Astrocyte (in vitro differentiated cells and primary cell): ENCODE data around the gene MOGAT3. TPM values are rescaled to one million over a fixed set of nuclear protein-coding genes. Genes with fewer than 3 reads are reported as not detected.

Experiments used
- DNase-seq: peaks from one replicate; pipeline ENCODE4 v3.0.0-alpha.2; 2010; ENCODE audit warnings: low read depth
- FAIRE-seq: peaks from 2 replicates; lab custom pipeline; 2011; peaks lifted over from hg19 to GRCh38; lab: Jason Lieb, UNC
- H2AFZ ChIP-seq: 2 replicates; pipeline ENCODE4 v1.6.0; 2012; ENCODE audit warnings: low read depth, low read length, inconsistent platforms
- H3K27ac ChIP-seq: 2 replicates; pipeline ENCODE4 v1.5.1; 2011; ENCODE audit warnings: low read depth, low read length, inconsistent platforms
- H3K27me3 ChIP-seq: 2 replicates; pipeline ENCODE4 v1.6.0; 2011; ENCODE audit warnings: low read length, inconsistent platforms; ENCODE audit not compliant: insufficient read depth
- H3K36me3 ChIP-seq: 2 replicates; pipeline ENCODE4 v1.5.1; 2011; ENCODE audit warnings: low read length, inconsistent platforms; ENCODE audit not compliant: insufficient read depth
- H3K4me1 ChIP-seq: 2 replicates; pipeline ENCODE4 v1.5.1; 2011; ENCODE audit warnings: low read length, inconsistent platforms; ENCODE audit not compliant: insufficient read depth
- H3K4me2 ChIP-seq: 2 replicates; pipeline ENCODE4 v1.6.0; 2012; ENCODE audit warnings: low read length, inconsistent platforms
- H3K4me3 ChIP-seq: 2 replicates; pipeline ENCODE4 v1.5.1; 2011; ENCODE audit warnings: low read depth, mild to moderate bottlenecking, low read length, inconsistent platforms; ENCODE audit not compliant: insufficient read depth
- H3K79me2 ChIP-seq: 2 replicates; pipeline ENCODE4 v1.6.0; 2012; ENCODE audit warnings: mild to moderate bottlenecking, low read length, inconsistent platforms; ENCODE audit not compliant: insufficient read depth
- H3K9ac ChIP-seq: 2 replicates; pipeline ENCODE4 v1.6.0; 2012; ENCODE audit warnings: mild to moderate bottlenecking, low read length, inconsistent platforms
- H3K9me3 ChIP-seq: 2 replicates; pipeline ENCODE4 v1.5.1; 2012; ENCODE audit warnings: low read depth, mild to moderate bottlenecking, low read length, inconsistent platforms; ENCODE audit not compliant: insufficient read depth
- H4K20me1 ChIP-seq: 2 replicates; pipeline ENCODE4 v1.6.0; 2012; ENCODE audit warnings: low read length, inconsistent platforms; ENCODE audit not compliant: insufficient read depth
- H3K27ac Mint-ChIP-seq: one replicate; pipeline ENCODE4 v1.8.0; 2021; ENCODE audit warnings: mild to moderate bottlenecking, mixed read lengths; ENCODE audit not compliant: unreplicated experiment
- H3K27me3 Mint-ChIP-seq: one replicate; pipeline ENCODE4 v1.8.0; 2021; ENCODE audit warnings: low read depth, mixed read lengths; ENCODE audit not compliant: unreplicated experiment
- H3K36me3 Mint-ChIP-seq: one replicate; pipeline ENCODE4 v1.8.0; 2021; ENCODE audit warnings: low read depth, mixed read lengths; ENCODE audit not compliant: unreplicated experiment
- H3K4me1 Mint-ChIP-seq: one replicate; pipeline ENCODE4 v1.8.0; 2021; ENCODE audit warnings: low read depth, mixed read lengths; ENCODE audit not compliant: unreplicated experiment
- H3K4me3 Mint-ChIP-seq: one replicate; pipeline ENCODE4 v1.8.0; 2021; ENCODE audit warnings: mild to moderate bottlenecking, moderate library complexity, mixed read lengths; ENCODE audit not compliant: unreplicated experiment
- H3K9me3 Mint-ChIP-seq: one replicate; pipeline ENCODE4 v1.8.0; 2021; ENCODE audit warnings: mild to moderate bottlenecking, mixed read lengths; ENCODE audit not compliant: unreplicated experiment
- CTCF ChIP-seq: IDR thresholded peaks from 2 replicates; pipeline ENCODE4 v1.5.1; 2011; ENCODE audit warnings: low read depth, mild to moderate bottlenecking, inconsistent platforms, low read length, moderate library complexity; ENCODE audit not compliant: insufficient read depth
- EZH2 ChIP-seq: IDR thresholded peaks from 2 replicates; pipeline ENCODE4 v1.6.1; 2012; ENCODE audit warnings: mild to moderate bottlenecking, low read length, inconsistent platforms; ENCODE audit not compliant: insufficient read depth
- total RNA-seq: library from RNA; stranded (reverse); gene quantifications from 2 replicates; pipeline ENCODE4 v1.2.1, GENCODE V29; 2021

The MOGAT3 gene
- total RNA-seq, 1 donor from 2014 or later: not detected

DNA sequence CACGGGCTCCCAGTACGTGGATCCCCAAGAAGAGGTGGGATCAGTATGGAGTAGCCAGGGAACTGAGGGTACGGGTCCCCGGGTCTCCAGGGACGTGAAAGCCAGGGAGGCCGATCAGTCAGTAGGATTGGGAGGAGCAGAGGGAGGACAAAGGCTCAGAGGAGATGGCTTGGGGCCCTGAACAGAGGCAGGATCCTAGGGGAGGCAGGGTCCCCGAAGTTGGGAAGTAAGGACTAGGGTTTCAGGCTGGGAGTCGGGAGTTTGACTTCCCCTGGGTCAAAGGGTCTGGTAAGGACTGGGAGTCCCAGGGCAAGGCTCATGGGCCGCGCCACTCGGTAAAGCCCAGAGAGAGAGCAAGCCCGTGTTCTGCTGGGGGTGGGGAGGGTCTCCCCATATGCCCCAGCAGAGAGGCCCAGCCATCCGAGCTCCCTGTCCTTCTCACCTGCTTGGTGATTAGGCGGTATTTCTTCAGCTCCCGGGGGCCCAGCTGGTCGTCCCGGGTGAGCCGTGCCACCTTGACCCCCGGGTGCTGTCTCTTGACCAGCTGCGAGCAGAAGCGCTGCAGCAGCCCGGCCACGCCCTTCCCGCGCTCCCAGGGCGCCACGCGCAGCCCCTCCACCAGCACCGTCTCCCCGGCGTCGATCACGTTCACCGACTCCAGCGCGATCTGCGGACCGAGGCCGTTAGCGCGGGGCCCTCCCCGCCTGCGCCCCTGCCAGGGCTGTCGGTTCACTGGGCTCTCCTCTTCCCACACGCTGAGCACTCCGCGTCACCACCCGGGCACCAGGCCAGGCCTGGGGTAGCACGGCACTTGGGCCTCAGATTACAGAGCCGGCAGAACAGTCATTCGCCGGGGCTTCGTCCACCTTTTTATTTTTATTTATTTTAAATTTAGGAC is 27.7 kb downstream of the MOGAT3 start:
- H3K27me3 Mint-ChIP-seq: peaks cover 69% of the 10 kb centered on the region
- Histone ChIP-seq H3K4me3 (no peak overlapping the region), H3K4me2 (peak overlapping the region; percentile 75), H3K36me3 (no peaks in the 10 kb centered on the region), H4K20me1 (peaks cover 10% of the 10 kb centered on the region), H3K79me2 (no peaks in the 10 kb centered on the region), H2AFZ (peak overlapping the region; percentile 58), H3K4me1 (peaks cover 40% of the 10 kb centered on the region), H3K27ac (no peak overlapping the region), H3K9ac (no peak overlapping the region), H3K27me3 (peaks cover 75% of the 10 kb centered on the region), H3K9me3 (peaks cover 6% of the 10 kb centered on the region)
- peaks cover 28% of the 10 kb centered on the region for H3K4me1 Mint-ChIP-seq
- H3K9me3 Mint-ChIP-seq: peaks cover 11% of the 10 kb centered on the region
- H3K4me3 Mint-ChIP-seq: no peak overlapping the region
- H3K27ac Mint-ChIP-seq: no peak overlapping the region
- no peak for DNase-seq
- no peak for FAIRE-seq
- no peak for TF ChIP-seq EZH2
- no peak for TF ChIP-seq CTCF
- no peaks in the 10 kb centered on the region for H3K36me3 Mint-ChIP-seq

GRCh38 chr7:101172005-101172853 is 28.6 kb downstream of the MOGAT3 start:
- Histone ChIP-seq H3K9ac (no peak overlapping the region), H3K4me3 (no peak overlapping the region), H3K79me2 (no peaks in the 10 kb centered on the region), H3K27ac (no peak overlapping the region), H3K27me3 (peaks cover 67% of the 10 kb centered on the region), H3K9me3 (peaks cover 6% of the 10 kb centered on the region), H3K4me2 (peak overlapping the region; percentile 75), H3K36me3 (no peaks in the 10 kb centered on the region), H4K20me1 (peaks cover 10% of the 10 kb centered on the region), H3K4me1 (peaks cover 49% of the 10 kb centered on the region), H2AFZ (no peak overlapping the region)
- H3K27ac Mint-ChIP-seq: no peak overlapping the region
- no peaks in the 10 kb centered on the region for H3K36me3 Mint-ChIP-seq
- H3K27me3 Mint-ChIP-seq: peaks cover 60% of the 10 kb centered on the region
- no peak for TF ChIP-seq CTCF
- TF ChIP-seq EZH2: peak; percentile 97
- H3K4me1 Mint-ChIP-seq: peaks cover 36% of the 10 kb centered on the region
- DNase-seq (no peak), FAIRE-seq (no peak)
- peaks cover 11% of the 10 kb centered on the region for H3K9me3 Mint-ChIP-seq
- no peak overlapping the region for H3K4me3 Mint-ChIP-seq
